ENCODE data around the gene MRPL53. TPM values are rescaled to one million over a fixed set of nuclear protein-coding genes. Genes with fewer than 3 reads are reported as not detected.

The MRPL53 gene
- total and polyA plus RNA-seq, 2 of the 13 experiments (the other 11 are each of a cell fraction or from before 2014, with no cell fraction given), result 34.3 to 51.9 TPM

DNA sequence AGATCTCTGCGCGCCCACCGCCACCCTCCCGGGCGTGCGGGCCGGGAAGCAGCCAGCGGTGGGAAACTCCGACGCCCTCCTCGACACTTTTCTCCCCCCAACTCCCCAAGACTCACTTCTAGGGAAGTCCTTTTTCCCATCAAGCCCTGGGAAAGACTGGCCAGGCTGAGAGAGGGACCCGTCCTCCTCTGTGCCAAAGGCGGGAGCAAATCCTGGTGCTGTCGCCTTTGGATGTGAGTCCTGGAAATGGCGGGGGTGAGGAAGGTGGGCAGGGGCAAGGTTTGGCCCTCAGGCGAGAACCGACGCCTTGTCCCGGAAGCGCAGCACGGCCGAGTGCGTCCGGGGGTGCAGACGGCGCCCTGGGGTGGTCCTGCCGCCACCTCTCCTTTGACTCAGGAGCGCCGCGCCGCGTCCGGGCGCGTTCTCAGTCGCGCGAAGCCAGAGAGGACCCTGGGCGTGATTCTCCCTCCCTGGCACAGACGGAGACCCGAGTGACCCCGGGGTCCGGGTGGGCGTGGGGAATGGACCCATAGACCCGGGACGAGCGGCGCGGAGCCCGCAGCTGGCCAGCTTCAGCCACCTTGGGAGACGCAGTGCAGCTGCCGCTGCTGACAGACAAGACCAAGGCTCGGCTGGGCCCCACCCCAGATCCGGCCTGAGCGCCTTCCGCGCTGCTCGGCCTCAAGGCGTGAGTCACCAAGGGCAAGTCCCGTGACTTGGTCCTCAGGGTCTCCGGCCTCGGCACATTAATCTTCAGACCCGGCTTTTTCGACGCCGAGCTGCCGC, 30.4 kb upstream of the MRPL53 start (continued):
- TF ChIP-seq, protein P1, sequence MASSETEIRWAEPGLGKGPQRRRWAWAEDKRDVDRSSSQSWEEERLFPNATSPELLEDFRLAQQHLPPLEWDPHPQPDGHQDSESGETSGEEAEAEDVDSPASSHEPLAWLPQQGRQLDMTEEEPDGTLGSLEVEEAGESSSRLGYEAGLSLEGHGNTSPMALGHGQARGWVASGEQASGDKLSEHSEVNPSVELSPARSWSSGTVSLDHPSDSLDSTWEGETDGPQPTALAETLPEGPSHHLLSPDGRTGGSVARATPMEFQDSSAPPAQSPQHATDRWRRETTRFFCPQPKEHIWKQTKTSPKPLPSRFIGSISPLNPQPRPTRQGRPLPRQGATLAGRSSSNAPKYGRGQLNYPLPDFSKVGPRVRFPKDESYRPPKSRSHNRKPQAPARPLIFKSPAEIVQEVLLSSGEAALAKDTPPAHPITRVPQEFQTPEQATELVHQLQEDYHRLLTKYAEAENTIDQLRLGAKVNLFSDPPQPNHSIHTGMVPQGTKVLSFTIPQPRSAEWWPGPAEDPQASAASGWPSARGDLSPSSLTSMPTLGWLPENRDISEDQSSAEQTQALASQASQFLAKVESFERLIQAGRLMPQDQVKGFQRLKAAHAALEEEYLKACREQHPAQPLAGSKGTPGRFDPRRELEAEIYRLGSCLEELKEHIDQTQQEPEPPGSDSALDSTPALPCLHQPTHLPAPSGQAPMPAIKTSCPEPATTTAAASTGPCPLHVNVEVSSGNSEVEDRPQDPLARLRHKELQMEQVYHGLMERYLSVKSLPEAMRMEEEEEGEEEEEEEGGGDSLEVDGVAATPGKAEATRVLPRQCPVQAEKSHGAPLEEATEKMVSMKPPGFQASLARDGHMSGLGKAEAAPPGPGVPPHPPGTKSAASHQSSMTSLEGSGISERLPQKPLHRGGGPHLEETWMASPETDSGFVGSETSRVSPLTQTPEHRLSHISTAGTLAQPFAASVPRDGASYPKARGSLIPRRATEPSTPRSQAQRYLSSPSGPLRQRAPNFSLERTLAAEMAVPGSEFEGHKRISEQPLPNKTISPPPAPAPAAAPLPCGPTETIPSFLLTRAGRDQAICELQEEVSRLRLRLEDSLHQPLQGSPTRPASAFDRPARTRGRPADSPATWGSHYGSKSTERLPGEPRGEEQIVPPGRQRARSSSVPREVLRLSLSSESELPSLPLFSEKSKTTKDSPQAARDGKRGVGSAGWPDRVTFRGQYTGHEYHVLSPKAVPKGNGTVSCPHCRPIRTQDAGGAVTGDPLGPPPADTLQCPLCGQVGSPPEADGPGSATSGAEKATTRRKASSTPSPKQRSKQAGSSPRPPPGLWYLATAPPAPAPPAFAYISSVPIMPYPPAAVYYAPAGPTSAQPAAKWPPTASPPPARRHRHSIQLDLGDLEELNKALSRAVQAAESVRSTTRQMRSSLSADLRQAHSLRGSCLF (CRISPR knock-in tag; IDR thresholded peaks at IDR 0.05; ENCODE audit: borderline replicate concordance), result no peak; the same call in 1 of the 2 replicates
- TF ChIP-seq ZNF225 (CRISPR knock-in tag; IDR thresholded peaks at IDR 0.05), result peak; percentile 87
- TF ChIP-seq, protein P2, sequence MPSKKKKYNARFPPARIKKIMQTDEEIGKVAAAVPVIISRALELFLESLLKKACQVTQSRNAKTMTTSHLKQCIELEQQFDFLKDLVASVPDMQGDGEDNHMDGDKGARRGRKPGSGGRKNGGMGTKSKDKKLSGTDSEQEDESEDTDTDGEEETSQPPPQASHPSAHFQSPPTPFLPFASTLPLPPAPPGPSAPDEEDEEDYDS (CRISPR knock-in tag; IDR thresholded peaks at IDR 0.05), result no peak
- no peak for TF ChIP-seq ZSCAN9 (CRISPR knock-in tag; IDR thresholded peaks at IDR 0.05; ENCODE audit: borderline replicate concordance)
- no peak for TF ChIP-seq MBNL3 (CRISPR knock-in tag; conservative IDR thresholded peaks at IDR 0.05)
- TF ChIP-seq HDAC6 (IDR thresholded peaks at IDR 0.05; ENCODE audit: low read depth, low read length), result no peak
- TF ChIP-seq, protein P3, sequence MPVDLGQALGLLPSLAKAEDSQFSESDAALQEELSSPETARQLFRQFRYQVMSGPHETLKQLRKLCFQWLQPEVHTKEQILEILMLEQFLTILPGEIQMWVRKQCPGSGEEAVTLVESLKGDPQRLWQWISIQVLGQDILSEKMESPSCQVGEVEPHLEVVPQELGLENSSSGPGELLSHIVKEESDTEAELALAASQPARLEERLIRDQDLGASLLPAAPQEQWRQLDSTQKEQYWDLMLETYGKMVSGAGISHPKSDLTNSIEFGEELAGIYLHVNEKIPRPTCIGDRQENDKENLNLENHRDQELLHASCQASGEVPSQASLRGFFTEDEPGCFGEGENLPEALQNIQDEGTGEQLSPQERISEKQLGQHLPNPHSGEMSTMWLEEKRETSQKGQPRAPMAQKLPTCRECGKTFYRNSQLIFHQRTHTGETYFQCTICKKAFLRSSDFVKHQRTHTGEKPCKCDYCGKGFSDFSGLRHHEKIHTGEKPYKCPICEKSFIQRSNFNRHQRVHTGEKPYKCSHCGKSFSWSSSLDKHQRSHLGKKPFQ (CRISPR knock-in tag; IDR thresholded peaks at IDR 0.05; ENCODE audit: insufficient replicate concordance), result peak; percentile 63
- no peak for TF ChIP-seq ZNF432 (CRISPR knock-in tag; IDR thresholded peaks at IDR 0.05; ENCODE audit: borderline replicate concordance)
- TF ChIP-seq ETV6 (CRISPR knock-in tag; conservative IDR thresholded peaks at IDR 0.05), result no peak
- TF ChIP-seq ZNF3 (CRISPR knock-in tag; IDR thresholded peaks at IDR 0.05), result no peak
- TF ChIP-seq ZNF713 (CRISPR knock-in tag; IDR thresholded peaks at IDR 0.05), result peak; percentile 11
- TF ChIP-seq, protein P4, sequence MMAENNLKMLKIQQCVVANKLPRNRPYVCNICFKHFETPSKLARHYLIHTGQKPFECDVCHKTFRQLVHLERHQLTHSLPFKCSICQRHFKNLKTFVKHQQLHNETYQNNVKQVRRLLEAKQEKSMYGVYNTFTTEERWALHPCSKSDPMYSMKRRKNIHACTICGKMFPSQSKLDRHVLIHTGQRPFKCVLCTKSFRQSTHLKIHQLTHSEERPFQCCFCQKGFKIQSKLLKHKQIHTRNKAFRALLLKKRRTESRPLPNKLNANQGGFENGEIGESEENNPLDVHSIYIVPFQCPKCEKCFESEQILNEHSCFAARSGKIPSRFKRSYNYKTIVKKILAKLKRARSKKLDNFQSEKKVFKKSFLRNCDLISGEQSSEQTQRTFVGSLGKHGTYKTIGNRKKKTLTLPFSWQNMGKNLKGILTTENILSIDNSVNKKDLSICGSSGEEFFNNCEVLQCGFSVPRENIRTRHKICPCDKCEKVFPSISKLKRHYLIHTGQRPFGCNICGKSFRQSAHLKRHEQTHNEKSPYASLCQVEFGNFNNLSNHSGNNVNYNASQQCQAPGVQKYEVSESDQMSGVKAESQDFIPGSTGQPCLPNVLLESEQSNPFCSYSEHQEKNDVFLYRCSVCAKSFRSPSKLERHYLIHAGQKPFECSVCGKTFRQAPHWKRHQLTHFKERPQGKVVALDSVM (CRISPR knock-in tag; IDR thresholded peaks at IDR 0.05), result peak; percentile 34
- TF ChIP-seq, protein P5, sequence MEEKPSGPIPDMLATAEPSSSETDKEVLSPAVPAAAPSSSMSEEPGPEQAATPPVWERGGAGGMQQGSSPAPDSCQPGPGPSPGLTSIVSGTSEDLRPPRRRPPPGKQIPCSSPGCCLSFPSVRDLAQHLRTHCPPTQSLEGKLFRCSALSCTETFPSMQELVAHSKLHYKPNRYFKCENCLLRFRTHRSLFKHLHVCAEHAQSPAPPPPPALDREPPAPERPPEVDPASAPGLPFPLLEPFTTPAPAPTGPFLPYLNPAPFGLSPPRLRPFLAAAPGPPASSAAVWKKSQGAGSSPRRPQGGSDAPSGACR (CRISPR knock-in tag; IDR thresholded peaks at IDR 0.05), result peak; percentile 99
- TF ChIP-seq ZNF207 (IDR thresholded peaks at IDR 0.05; ENCODE audit: borderline replicate concordance), result no peak
- no peak for TF ChIP-seq MAFK (conservative IDR thresholded peaks at IDR 0.05 in 1 of 2, IDR thresholded peaks at IDR 0.05 in 1 of 2; ENCODE audit: low read length in 2 of 2)
- TF ChIP-seq YY1 (IDR thresholded peaks at IDR 0.05; ENCODE audit: insufficient read depth, insufficient replicate concordance, low read depth, low read length), result peak; percentile 85
- peak; percentile 85 for TF ChIP-seq ZFP36L1 (CRISPR knock-in tag; IDR thresholded peaks at IDR 0.05)
- TF ChIP-seq RBAK (CRISPR knock-in tag; IDR thresholded peaks at IDR 0.05), result peak; percentile 74; the same call in 1 of the 2 replicates
- no peak for TF ChIP-seq ZNF550 (CRISPR knock-in tag; IDR thresholded peaks at IDR 0.05; ENCODE audit: borderline replicate concordance)

Data from HepG2 (cell line).